HepG2 (cell line): ENCODE measurements around the gene PUS1. TPM values are rescaled to one million over a fixed set of nuclear protein-coding genes. Genes with fewer than 3 reads are reported as not detected.

Experiments used
- ATAC-seq: fragments of 200-7000 bp; cut with Tn5 transposase; 3 replicates; pipeline ENCODE4 v1.9.1; 2020; ENCODE audit warnings: mild to moderate bottlenecking, moderate library complexity
- BruUV-seq: library from RNA; stranded (reverse); fragments of 400-500 nt; replicated peaks from 2 replicates; lab custom pipeline; 2021; lab: Mats Ljungman, UMichigan
- CTCF ChIA-PET: fragments of 300-600 bp; formaldehyde crosslinking; extraction: SDS; loops from one replicate; lab custom pipeline; 2021; ENCODE audit warnings: low total read pairs, inconsistent platforms, low intra/inter-chr PET ratio; lab: Yijun Ruan, JAX
- POLR2A ChIA-PET: fragments of 350-600 bp; sonication (Branson Sonifier 250); formaldehyde crosslinking; loops from one replicate; lab custom pipeline; 2020; ENCODE audit warnings: antibody characterized with exemption, inconsistent platforms; lab: Yijun Ruan, JAX
- DNase-seq: peaks from one replicate; pipeline ENCODE4 v3.0.0-alpha.2; 2015; ENCODE audit warnings: low spot score
- FAIRE-seq: peaks from 3 replicates; lab custom pipeline; 2011; peaks lifted over from hg19 to GRCh38; lab: Jason Lieb, UNC
- H2AFZ ChIP-seq: one replicate; pipeline ENCODE4 v1.6.1; 2011; ENCODE audit warnings: low read length, inconsistent platforms
- H3K27ac ChIP-seq: fragments of 300-600 bp; 3 replicates; pipeline ENCODE4 v1.8.0; 2011; ENCODE audit warnings: mixed run types, mild to moderate bottlenecking, mixed read lengths, low read length, inconsistent platforms; ENCODE audit not compliant: insufficient read depth; ENCODE audit errors: extremely low read length
- H3K27me3 ChIP-seq, 2 experiments: fragments of 200-600 bp in 1 of 2; 2 replicates in 1 of 2; 3 replicates in 1 of 2; pipeline versions ENCODE4 v1.6.0 to v1.8.0; 2011; ENCODE audit warnings: low read length in 2 of 2, mild to moderate bottlenecking in 2 of 2, moderate library complexity in 2 of 2, inconsistent platforms in 1 of 2; ENCODE audit not compliant: insufficient read depth in 2 of 2, control insufficient read depth in 1 of 2
- H3K36me3 ChIP-seq, 2 experiments: fragments of 200-600 bp in 1 of 2; replicated peaks in 1 of 2; 2 replicates in 1 of 2; 3 replicates in 1 of 2; pipeline versions ENCODE4 v1.5.1 to v1.8.0; 2011; ENCODE audit warnings: low read length in 2 of 2, inconsistent platforms in 1 of 2; ENCODE audit not compliant: insufficient read depth in 2 of 2, control insufficient read depth in 1 of 2
- H3K4me1 ChIP-seq: 2 replicates; pipeline ENCODE4 v1.5.1; 2012; ENCODE audit warnings: low read length, inconsistent platforms; ENCODE audit not compliant: insufficient read depth
- H3K4me2 ChIP-seq: 2 replicates; pipeline ENCODE4 v1.6.0; 2011; ENCODE audit warnings: low read depth, low read length, inconsistent platforms
- H3K4me3 ChIP-seq, 3 experiments: fragments of 200-600 bp in 1 of 3; sonication (generic), shearing (Covaris generic) in 1 of 3; replicated peaks in 1 of 3; 2 replicates each; pipeline ENCODE4 v1.5.1; 2011 to 2016; ENCODE audit warnings: low read length in 3 of 3, inconsistent platforms in 2 of 3, low read depth in 2 of 3, mild to moderate bottlenecking in 2 of 3, control low read depth in 1 of 3, mixed read lengths in 1 of 3; ENCODE audit not compliant: insufficient read depth in 1 of 3
- H3K79me2 ChIP-seq: one replicate; pipeline ENCODE4 v1.6.1; 2011; ENCODE audit warnings: low read length, inconsistent platforms; ENCODE audit not compliant: insufficient read depth
- H3K9ac ChIP-seq: 2 replicates; pipeline ENCODE4 v1.6.0; 2011; ENCODE audit warnings: mild to moderate bottlenecking, low read depth, low read length, inconsistent platforms; ENCODE audit not compliant: insufficient read depth
- H3K9me3 ChIP-seq: 2 replicates; pipeline ENCODE4 v1.5.1; 2012; ENCODE audit warnings: mild to moderate bottlenecking, low read length
- H4K20me1 ChIP-seq: 2 replicates; pipeline ENCODE4 v1.6.0; 2011; ENCODE audit warnings: inconsistent platforms, mild to moderate bottlenecking, low read length, moderate library complexity; ENCODE audit not compliant: insufficient read depth
- HDAC6 ChIP-seq: fragments of 200-600 bp; sonication (generic); IDR thresholded peaks from 2 replicates; pipeline ENCODE4 v1.7.0; 2017; ENCODE audit warnings: mild to moderate bottlenecking, antibody characterized with exemption, low read length, low read depth
- MYNN ChIP-seq: sonication (generic); formaldehyde crosslinking; IDR thresholded peaks from 2 replicates; pipeline ENCODE4 v1.4.0; 2020; ENCODE audit warnings: mild to moderate bottlenecking, low read depth, missing genetic modification reagents
- NFYC ChIP-seq: IDR thresholded peaks from 2 replicates; pipeline ENCODE4 v1.6.1; 2016; ENCODE audit warnings: missing genetic modification reagents, missing compliant biosample characterization
- PHF20 ChIP-seq: sonication (generic); formaldehyde crosslinking; IDR thresholded peaks from 2 replicates; pipeline ENCODE4 v1.5.0; 2020; ENCODE audit warnings: mild to moderate bottlenecking, missing genetic modification reagents
- PLRG1 ChIP-seq: fragments of 450-650 bp; conservative IDR thresholded peaks from 2 replicates; pipeline ENCODE4 v1.6.1; 2016
- SIN3B ChIP-seq: fragments of 150-350 bp; IDR thresholded peaks from 2 replicates; pipeline ENCODE4 v1.6.1; 2014; ENCODE audit warnings: low read length
- SYNCRIP ChIP-seq: fragments of 200-400 bp; formaldehyde crosslinking; IDR thresholded peaks from 2 replicates; pipeline ENCODE4 v1.6.1; 2018; ENCODE audit warnings: mild to moderate bottlenecking, low read depth, low read length; ENCODE audit not compliant: insufficient read depth
- ZMYM3 ChIP-seq: sonication (generic); formaldehyde crosslinking; IDR thresholded peaks from 2 replicates; pipeline ENCODE4 v1.5.1; 2020; ENCODE audit warnings: mild to moderate bottlenecking, missing genetic modification reagents
- ZNF20 ChIP-seq: sonication (generic); formaldehyde crosslinking; IDR thresholded peaks from 2 replicates; pipeline ENCODE4 v1.4.0; 2020; ENCODE audit warnings: mild to moderate bottlenecking, moderate library complexity, missing genetic modification reagents
- ZNF605 ChIP-seq: sonication (generic); formaldehyde crosslinking; IDR thresholded peaks from 2 replicates; pipeline ENCODE4 v1.8.0; 2022; ENCODE audit warnings: mild to moderate bottlenecking, missing genetic modification reagents
- ZNF614 ChIP-seq: IDR thresholded peaks from 2 replicates; pipeline ENCODE4 v1.6.1; 2018; ENCODE audit warnings: missing biosample characterization, missing genetic modification reagents, inconsistent platforms, borderline replicate concordance
- ZNF878 ChIP-seq: sonication (generic); formaldehyde crosslinking; IDR thresholded peaks from 2 replicates; pipeline ENCODE4 v1.8.1; 2023; ENCODE audit warnings: mild to moderate bottlenecking, missing genetic modification reagents, moderate library complexity
- WGBS: methylation state at CpG from one replicate; pipeline ENCODE4 v1.1.6; 2017; ENCODE audit warnings: low lambda C conversion rate; 5-methylcytosine and 5-hydroxymethylcytosine counted together
- in situ Hi-C: cut with HindIII; loops from 2 replicates; pipeline ENCODE4 v1.10.0; 2017; ENCODE audit warnings: low pct_unique_long_range_greater_than_20kb; ENCODE audit not compliant: extremely low pct_ligation_motif_present
- intact Hi-C: fragments of 100-400 bp; cut with micrococcal nuclease; formaldehyde crosslinking; loops from one replicate; pipeline ENCODE4 v1.10.0; 2022; ENCODE audit not compliant: unreplicated experiment
- polyA plus RNA-seq, 8 experiments: library from polyadenylated mRNA; depleted of rRNA in 3 of 8; stranded (reverse) in 7 of 8; unstranded in 1 of 8; fragments of >200 nt; fragmentation: Illumina TruSeq in 4 of 8; extraction: Trizol in 4 of 8; gene quantifications; 2 replicates each; pipeline versions ENCODE4 v1.2.1 to v1.2.3, GENCODE V29; 2011 to 2016; ENCODE audit warnings: low read depth in 4 of 8, missing spikeins in 1 of 8, mixed read lengths in 1 of 8; ENCODE audit not compliant: insufficient read depth in 1 of 8
- total RNA-seq, 5 experiments: library from RNA; depleted of rRNA; stranded (reverse); fragments of >200 nt; fragmentation: Illumina TruSeq; extraction: Trizol; gene quantifications; 2 replicates each; pipeline ENCODE4 v1.2.3, GENCODE V29; 2016; ENCODE audit warnings: low read depth in 1 of 5
- TF ChIP-seq, protein P1 (sequence below), 2 experiments: IDR thresholded peaks; 2 replicates each; pipeline ENCODE4 v1.6.1; 2011 to 2012; ENCODE audit warnings: low read length in 2 of 2, borderline replicate concordance in 1 of 2, low read depth in 1 of 2, mild to moderate bottlenecking in 1 of 2, moderate library complexity in 1 of 2
- TF ChIP-seq, protein P2 (sequence below): sonication (generic); formaldehyde crosslinking; IDR thresholded peaks from 2 replicates; pipeline ENCODE4 v1.8.0; 2022; ENCODE audit warnings: mild to moderate bottlenecking, missing genetic modification reagents, moderate library complexity
- TF ChIP-seq, protein P3 (sequence below): sonication (generic); formaldehyde crosslinking; IDR thresholded peaks from 2 replicates; pipeline ENCODE4 v1.4.0; 2020; ENCODE audit warnings: missing genetic modification reagents

Gene PUS1
- total and polyA plus RNA-seq, 2 of the 13 experiments (the other 11 are each of a cell fraction or from before 2014, with no cell fraction given) = 19.2 to 24.7 TPM

DNA sequence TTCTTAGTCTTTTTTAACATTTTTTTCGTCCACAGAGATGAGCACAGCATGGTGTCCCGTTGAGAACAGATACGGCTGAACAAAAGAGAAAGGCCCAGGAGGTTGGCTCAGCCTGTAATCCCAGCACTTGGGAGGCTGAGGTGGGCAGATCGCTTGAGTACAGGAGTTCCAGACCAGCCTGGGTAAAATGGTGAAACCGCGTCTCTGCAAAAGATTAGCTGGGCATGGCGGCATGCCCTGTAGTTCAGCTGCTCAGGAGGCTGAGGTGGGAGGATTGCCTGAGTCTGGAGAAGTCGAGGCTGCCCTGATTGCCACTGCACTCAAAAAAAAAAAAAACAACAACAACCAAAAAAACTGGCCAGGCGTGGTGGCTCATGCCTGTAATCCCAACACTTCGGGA lies 14.8 kb downstream of the PUS1 start:
- Histone ChIP-seq H3K4me1 (peaks cover 10% of the 10 kb centered on the region; the same call in 1 of the 2 replicates), H3K4me2 (no peak overlapping the region), H3K27ac (no peak overlapping the region), H4K20me1 (no peaks in the 10 kb centered on the region), H3K9me3 (no peaks in the 10 kb centered on the region), H3K4me3 (no peak overlapping the region), H3K79me2 (no peaks in the 10 kb centered on the region), H2AFZ (no peak overlapping the region), H3K27me3 (no peaks in the 10 kb centered on the region), H3K9ac (no peak overlapping the region), H3K36me3 (peaks cover 9 to 41% of the 10 kb centered on the region in 2 experiments)
- no TSS peak for BruUV-seq
- intact Hi-C loops (no loop called here), in situ Hi-C loops (no loop called here)
- CTCF ChIA-PET = no interaction called here
- no peak for DNase-seq
- FAIRE-seq = no peak
- ATAC-seq = no peak
- 96% methylated on average over 10 of the region's 10 CpGs for WGBS
- POLR2A ChIA-PET = no interaction called here
- no peak for TF ChIP-seq PLRG1
- no peak for TF ChIP-seq SIN3B
- TF ChIP-seq ZNF20 (CRISPR knock-in tag) = no peak
- TF ChIP-seq ZNF614 (CRISPR knock-in tag) = no peak
- TF ChIP-seq ZMYM3 (CRISPR knock-in tag) = no peak
- no peak for TF ChIP-seq PHF20 (CRISPR knock-in tag)
- no peak for TF ChIP-seq SYNCRIP
- TF ChIP-seq HDAC6 = no peak
- TF ChIP-seq, protein P1, sequence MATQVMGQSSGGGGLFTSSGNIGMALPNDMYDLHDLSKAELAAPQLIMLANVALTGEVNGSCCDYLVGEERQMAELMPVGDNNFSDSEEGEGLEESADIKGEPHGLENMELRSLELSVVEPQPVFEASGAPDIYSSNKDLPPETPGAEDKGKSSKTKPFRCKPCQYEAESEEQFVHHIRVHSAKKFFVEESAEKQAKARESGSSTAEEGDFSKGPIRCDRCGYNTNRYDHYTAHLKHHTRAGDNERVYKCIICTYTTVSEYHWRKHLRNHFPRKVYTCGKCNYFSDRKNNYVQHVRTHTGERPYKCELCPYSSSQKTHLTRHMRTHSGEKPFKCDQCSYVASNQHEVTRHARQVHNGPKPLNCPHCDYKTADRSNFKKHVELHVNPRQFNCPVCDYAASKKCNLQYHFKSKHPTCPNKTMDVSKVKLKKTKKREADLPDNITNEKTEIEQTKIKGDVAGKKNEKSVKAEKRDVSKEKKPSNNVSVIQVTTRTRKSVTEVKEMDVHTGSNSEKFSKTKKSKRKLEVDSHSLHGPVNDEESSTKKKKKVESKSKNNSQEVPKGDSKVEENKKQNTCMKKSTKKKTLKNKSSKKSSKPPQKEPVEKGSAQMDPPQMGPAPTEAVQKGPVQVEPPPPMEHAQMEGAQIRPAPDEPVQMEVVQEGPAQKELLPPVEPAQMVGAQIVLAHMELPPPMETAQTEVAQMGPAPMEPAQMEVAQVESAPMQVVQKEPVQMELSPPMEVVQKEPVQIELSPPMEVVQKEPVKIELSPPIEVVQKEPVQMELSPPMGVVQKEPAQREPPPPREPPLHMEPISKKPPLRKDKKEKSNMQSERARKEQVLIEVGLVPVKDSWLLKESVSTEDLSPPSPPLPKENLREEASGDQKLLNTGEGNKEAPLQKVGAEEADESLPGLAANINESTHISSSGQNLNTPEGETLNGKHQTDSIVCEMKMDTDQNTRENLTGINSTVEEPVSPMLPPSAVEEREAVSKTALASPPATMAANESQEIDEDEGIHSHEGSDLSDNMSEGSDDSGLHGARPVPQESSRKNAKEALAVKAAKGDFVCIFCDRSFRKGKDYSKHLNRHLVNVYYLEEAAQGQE (IDR thresholded peaks at IDR 0.05; ENCODE audit: borderline replicate concordance in 1 of 2, low read depth in 1 of 2, low read length in 2 of 2) = no peak
- TF ChIP-seq, protein P2, sequence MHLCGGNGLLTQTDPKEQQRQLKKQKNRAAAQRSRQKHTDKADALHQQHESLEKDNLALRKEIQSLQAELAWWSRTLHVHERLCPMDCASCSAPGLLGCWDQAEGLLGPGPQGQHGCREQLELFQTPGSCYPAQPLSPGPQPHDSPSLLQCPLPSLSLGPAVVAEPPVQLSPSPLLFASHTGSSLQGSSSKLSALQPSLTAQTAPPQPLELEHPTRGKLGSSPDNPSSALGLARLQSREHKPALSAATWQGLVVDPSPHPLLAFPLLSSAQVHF (CRISPR knock-in tag) = no peak
- TF ChIP-seq NFYC (CRISPR knock-in tag) = no peak
- TF ChIP-seq MYNN (CRISPR knock-in tag) = no peak
- TF ChIP-seq ZNF605 (CRISPR knock-in tag) = no peak
- TF ChIP-seq, protein P3, sequence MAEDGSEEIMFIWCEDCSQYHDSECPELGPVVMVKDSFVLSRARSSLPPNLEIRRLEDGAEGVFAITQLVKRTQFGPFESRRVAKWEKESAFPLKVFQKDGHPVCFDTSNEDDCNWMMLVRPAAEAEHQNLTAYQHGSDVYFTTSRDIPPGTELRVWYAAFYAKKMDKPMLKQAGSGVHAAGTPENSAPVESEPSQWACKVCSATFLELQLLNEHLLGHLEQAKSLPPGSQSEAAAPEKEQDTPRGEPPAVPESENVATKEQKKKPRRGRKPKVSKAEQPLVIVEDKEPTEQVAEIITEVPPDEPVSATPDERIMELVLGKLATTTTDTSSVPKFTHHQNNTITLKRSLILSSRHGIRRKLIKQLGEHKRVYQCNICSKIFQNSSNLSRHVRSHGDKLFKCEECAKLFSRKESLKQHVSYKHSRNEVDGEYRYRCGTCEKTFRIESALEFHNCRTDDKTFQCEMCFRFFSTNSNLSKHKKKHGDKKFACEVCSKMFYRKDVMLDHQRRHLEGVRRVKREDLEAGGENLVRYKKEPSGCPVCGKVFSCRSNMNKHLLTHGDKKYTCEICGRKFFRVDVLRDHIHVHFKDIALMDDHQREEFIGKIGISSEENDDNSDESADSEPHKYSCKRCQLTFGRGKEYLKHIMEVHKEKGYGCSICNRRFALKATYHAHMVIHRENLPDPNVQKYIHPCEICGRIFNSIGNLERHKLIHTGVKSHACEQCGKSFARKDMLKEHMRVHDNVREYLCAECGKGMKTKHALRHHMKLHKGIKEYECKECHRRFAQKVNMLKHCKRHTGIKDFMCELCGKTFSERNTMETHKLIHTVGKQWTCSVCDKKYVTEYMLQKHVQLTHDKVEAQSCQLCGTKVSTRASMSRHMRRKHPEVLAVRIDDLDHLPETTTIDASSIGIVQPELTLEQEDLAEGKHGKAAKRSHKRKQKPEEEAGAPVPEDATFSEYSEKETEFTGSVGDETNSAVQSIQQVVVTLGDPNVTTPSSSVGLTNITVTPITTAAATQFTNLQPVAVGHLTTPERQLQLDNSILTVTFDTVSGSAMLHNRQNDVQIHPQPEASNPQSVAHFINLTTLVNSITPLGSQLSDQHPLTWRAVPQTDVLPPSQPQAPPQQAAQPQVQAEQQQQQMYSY (CRISPR knock-in tag) = no peak
- TF ChIP-seq ZNF878 (CRISPR knock-in tag) = no peak
